ENCODE results near the gene MON1A. TPM values are rescaled to one million over a fixed set of nuclear protein-coding genes. Genes with fewer than 3 reads are reported as not detected.

Gene MON1A
- total RNA-seq, 120 experiments from 2014 or later: 14.1 to 38.3 (median 21.6) TPM

Other genes with a start within 250 kb of the MON1A start
- gene MST1, start 240.3 kb downstream of the MON1A start, total RNA-seq: 10 to 100 TPM in 114 of 120 experiments, 1 to 10 TPM in 6; 8.8 to 30.0 (median 15.2) TPM
- 100 to 1,000 TPM in 1 of 120 experiments, 10 to 100 TPM in 119; 43.7 to 103 (median 67.5) TPM for gene RNF123, start 240.3 kb downstream of the MON1A start, total RNA-seq
- 1 to 10 TPM in 1 of 120 experiments, under 1 TPM in 12, not detected in 107; 0.22 to 1.6 (median 0.32) TPM for gene AMIGO3, start 210.1 kb downstream of the MON1A start, total RNA-seq
- gene GMPPB, start 205.9 kb downstream of the MON1A start, total RNA-seq: 10 to 100 TPM; 10.6 to 25.4 (median 17.0) TPM
- 100 to 1,000 TPM in 104 of 120 experiments, 10 to 100 TPM in 16; 82.9 to 160 (median 118) TPM for gene IP6K1, start 143.3 kb downstream of the MON1A start, total RNA-seq
- gene CDHR4, start 129.9 kb downstream of the MON1A start, total RNA-seq: under 1 TPM in 8 of 120 experiments, not detected in 112; 0.19 to 0.84 (median 0.50) TPM
- 1 to 10 TPM; 1.6 to 8.8 (median 5.3) TPM for gene INKA1, start 126.5 kb downstream of the MON1A start, total RNA-seq
- gene UBA7, start 115.9 kb downstream of the MON1A start, total RNA-seq: 10 to 100 TPM in 118 of 120 experiments, 1 to 10 TPM in 2; 9.9 to 55.4 (median 21.1) TPM
- gene TRAIP, start 73.2 kb downstream of the MON1A start, total RNA-seq: 1 to 10 TPM in 116 of 120 experiments, under 1 TPM in 4; 0.38 to 9.2 (median 3.0) TPM
- gene CAMKV, start 59.9 kb downstream of the MON1A start, total RNA-seq: 100 to 1,000 TPM in 115 of 120 experiments, 10 to 100 TPM in 5; 55.9 to 285 (median 187) TPM
- 1 to 10 TPM in 114 of 120 experiments, under 1 TPM in 6; 0.24 to 8.4 (median 3.0) TPM for gene MST1R, start 25.9 kb downstream of the MON1A start, total RNA-seq
- 100 to 1,000 TPM in 102 of 120 experiments, 10 to 100 TPM in 18; 77.2 to 210 (median 125) TPM for gene RBM6, start 10.3 kb upstream of the MON1A start, total RNA-seq
- gene RBM5, start 159.1 kb upstream of the MON1A start, total RNA-seq: 100 to 1,000 TPM; 146 to 322 (median 227) TPM
- 10 to 100 TPM in 39 of 120 experiments, 1 to 10 TPM in 81; 1.9 to 30.3 (median 8.3) TPM for gene SEMA3F, start 225.5 kb upstream of the MON1A start, total RNA-seq

All from dorsolateral prefrontal cortex (tissue), 118 donors.